Stomach (tissue), 4 donors: ENCODE measurements around the gene IPCEF1.

ENCODE experiments used
- CTCF ChIP-seq, 7 experiments: fragments of 450-650 bp in 4 of 7; fragments of 200-600 bp in 3 of 7; sonication (generic) in 3 of 7; IDR thresholded peaks; one replicate each; pipeline ENCODE4 v1.5.1; 2016 to 2019; ENCODE audit warnings: antibody characterized with exemption in 7 of 7, control low read depth in 2 of 7, mild to moderate bottlenecking in 1 of 7
- EP300 ChIP-seq: sonication (generic); formaldehyde crosslinking; IDR thresholded peaks from one replicate; pipeline ENCODE4 v1.6.1; 2017; ENCODE audit warnings: antibody characterized with exemption
- POLR2A ChIP-seq, 4 donors: fragments of 450-650 bp; IDR thresholded peaks; one replicate each; pipeline ENCODE4 v1.6.1; 2016; ENCODE audit warnings: antibody characterized with exemption in 4 of 4, control low read depth in 2 of 4, mild to moderate bottlenecking in 1 of 4, moderate library complexity in 1 of 4
- POLR2AphosphoS5 ChIP-seq, 3 donors: sonication (generic); formaldehyde crosslinking; IDR thresholded peaks; one replicate each; pipeline ENCODE4 v1.6.1; 2016; ENCODE audit warnings: antibody characterized with exemption in 3 of 3

- TF ChIP-seq CTCF (IDR thresholded peaks at IDR 0.05) (no peak), POLR2AphosphoS5 (IDR thresholded peaks at IDR 0.05) (no peak), EP300 (no peak), POLR2A (IDR thresholded peaks at IDR 0.05) (no peak)
Measured at GRCh38 chr6:154157706-154158105, 198.9 kb downstream of the IPCEF1 start.
